AG10803 (cell line): ENCODE measurements around the gene DBNDD1.
"Not testable (repeated sequence)": the region's sequence is repeated elsewhere in the genome, so short reads cannot be mapped to it uniquely, and the experiment has no call there.

Source experiments
- DNase-seq: peaks from one replicate; pipeline ENCODE4 v3.0.0; 2010; ENCODE audit warnings: low read depth
- H3K4me3 ChIP-seq: 2 replicates; pipeline ENCODE4 v1.5.1; 2011; ENCODE audit warnings: mild to moderate bottlenecking, low read length, control low read depth
- TF ChIP-seq, protein P1 (sequence below): conservative IDR thresholded peaks from 2 replicates; pipeline ENCODE4 v1.5.1; 2011; ENCODE audit warnings: mild to moderate bottlenecking, low read length, control low read depth, inconsistent platforms

DBNDD1 gene

DNA sequence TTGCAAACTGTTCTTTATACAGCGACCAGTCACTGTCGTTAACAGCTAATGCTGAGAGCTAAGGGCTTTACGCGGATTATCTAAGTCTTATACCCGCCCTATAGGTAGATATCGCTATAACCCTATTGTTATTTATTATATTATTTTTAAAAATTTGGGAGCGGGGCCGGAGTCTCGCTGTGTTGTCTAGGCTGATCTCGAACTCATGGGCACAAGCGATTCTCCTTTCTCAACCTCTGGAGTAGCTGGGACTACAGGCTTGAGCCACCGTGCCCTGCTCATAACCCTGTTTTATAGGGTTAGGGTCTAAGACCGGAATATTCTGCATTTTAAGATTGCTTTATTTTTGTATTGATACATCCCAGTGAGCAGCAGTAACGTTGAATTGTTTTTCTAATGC is 46.0 kb downstream of the DBNDD1 start:
- peak overlapping the region; percentile 92 for H3K4me3 ChIP-seq
- DNase-seq: no peak
- TF ChIP-seq, protein P1, sequence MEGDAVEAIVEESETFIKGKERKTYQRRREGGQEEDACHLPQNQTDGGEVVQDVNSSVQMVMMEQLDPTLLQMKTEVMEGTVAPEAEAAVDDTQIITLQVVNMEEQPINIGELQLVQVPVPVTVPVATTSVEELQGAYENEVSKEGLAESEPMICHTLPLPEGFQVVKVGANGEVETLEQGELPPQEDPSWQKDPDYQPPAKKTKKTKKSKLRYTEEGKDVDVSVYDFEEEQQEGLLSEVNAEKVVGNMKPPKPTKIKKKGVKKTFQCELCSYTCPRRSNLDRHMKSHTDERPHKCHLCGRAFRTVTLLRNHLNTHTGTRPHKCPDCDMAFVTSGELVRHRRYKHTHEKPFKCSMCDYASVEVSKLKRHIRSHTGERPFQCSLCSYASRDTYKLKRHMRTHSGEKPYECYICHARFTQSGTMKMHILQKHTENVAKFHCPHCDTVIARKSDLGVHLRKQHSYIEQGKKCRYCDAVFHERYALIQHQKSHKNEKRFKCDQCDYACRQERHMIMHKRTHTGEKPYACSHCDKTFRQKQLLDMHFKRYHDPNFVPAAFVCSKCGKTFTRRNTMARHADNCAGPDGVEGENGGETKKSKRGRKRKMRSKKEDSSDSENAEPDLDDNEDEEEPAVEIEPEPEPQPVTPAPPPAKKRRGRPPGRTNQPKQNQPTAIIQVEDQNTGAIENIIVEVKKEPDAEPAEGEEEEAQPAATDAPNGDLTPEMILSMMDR: no peak

- peak overlapping the region; percentile 92 for H3K4me3 ChIP-seq
- TF ChIP-seq, protein P1: no peak
- peak; percentile 86 for DNase-seq
Measured at GRCh38 chr16:89972244-89973234, 46.7 kb downstream of the DBNDD1 start.

- peak; percentile 4 for DNase-seq
- peak overlapping the region; percentile 92 for H3K4me3 ChIP-seq
- TF ChIP-seq, protein P1: no peak
Measured at GRCh38 chr16:89971495-89972243, 47.6 kb downstream of the DBNDD1 start.

DNA sequence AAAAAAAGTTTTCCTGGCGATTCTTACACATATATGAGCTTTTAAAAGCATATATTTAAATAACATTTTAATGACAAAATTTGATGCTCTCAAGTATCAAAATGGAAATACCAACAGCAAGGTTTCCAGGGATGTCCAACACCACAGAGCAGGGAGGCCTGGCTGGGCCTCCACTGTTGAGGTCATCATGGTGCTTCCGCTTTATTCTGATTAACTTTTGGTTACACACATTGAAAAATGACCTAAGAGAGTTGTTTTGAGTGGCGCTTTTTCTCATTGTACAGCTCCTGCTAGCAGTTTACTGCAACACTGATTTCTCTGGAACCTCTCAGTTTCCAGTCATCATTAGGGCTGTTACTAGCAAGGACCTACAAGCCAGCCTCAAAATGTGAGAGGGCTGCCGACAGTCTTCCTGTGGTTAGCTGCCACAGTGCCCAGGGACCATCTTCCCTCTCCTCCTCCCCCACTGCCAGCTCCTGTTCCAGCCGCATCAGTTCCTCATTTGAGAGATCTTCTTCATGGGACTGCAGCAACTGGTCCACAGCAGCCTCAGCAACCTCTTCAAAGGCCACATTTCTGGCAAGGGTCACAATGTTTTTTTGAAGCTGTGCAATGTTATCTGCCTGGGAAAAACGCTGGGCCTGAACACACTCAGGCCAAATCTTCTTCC is 49.4 kb downstream of the DBNDD1 start:
- DNase-seq: no peak
- no peak overlapping the region for H3K4me3 ChIP-seq
- TF ChIP-seq, protein P1: no peak

DNA sequence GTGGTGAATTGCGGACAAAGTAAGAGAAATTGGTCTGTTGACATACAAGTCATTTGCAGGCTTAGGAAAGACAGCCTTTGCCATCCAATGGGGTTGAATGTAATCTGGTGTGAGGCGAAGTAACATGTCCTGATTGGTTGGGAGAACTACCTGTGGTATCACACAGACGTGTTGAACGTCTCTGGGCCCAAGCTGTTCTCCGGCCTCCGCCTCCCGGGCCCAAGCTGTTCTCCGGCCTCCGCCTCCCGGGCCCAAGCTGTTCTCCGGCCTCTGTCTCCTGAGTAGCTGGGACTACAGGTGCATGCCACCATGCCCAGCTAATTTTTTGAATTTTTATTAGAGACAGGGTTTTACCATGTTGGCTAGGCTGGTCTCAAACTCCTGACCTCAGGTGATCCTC is 51.2 kb downstream of the DBNDD1 start:
- H3K4me3 ChIP-seq, DNase-seq: not testable (repeated sequence)

DNA sequence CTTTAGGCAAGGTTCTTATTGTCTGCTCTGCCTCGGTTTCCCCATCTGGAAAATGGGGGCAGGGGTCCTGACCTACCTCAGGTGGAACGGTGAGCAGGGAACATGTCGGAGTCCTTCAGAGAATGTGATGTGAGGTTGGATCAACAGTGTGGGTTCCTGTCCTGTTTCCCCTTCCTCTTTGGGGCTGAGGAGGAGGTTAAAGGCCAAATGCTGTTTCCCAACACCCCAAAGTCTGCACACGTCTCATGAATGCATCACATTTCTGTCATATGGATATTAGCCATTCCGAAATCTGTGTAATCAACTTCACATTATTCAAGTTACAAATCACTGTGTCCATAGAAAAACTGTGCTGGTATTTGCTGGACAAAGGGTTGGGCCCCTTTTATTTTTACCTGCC is 51.8 kb downstream of the DBNDD1 start:
- DNase-seq, H3K4me3 ChIP-seq: not testable (repeated sequence)

DNA sequence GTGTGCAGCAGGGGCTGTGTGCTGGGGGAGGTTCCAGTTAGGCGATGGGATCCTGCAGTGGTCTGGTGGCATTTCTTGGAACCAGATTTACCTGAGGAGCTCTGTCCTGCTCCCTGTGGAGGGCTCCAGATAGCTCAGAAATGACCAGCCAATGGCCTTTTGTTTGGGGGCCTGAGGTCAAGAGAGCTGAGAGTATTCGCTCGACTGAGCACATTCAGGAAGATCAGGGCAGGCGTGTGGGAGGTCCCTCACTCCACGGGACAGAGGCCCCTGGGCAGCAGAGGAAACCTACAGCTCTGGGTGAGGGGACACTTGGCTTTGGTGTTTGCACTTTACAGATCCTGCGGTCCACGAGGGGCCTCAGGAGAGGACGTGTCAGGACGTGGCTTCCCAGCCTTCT is 52.5 kb downstream of the DBNDD1 start:
- DNase-seq: no peak
- H3K4me3 ChIP-seq: no peak overlapping the region
- TF ChIP-seq, protein P1: no peak
